Astrocyte of the spinal cord (primary cell): Measurements from ENCODE around the gene ABCF3.
A peak's percentile ranks its signal among the peaks of the same experiment; 100 is the strongest.

ENCODE experiments used
- DNase-seq: peaks from one replicate; pipeline ENCODE4 v3.0.0; 2011; ENCODE audit warnings: low read depth, low spot score
- H3K4me3 ChIP-seq: 2 replicates; pipeline ENCODE4 v1.5.1; 2011; ENCODE audit warnings: low read depth, mild to moderate bottlenecking, low read length, moderate library complexity
- in situ Hi-C: cut with HindIII; loops from 2 replicates; pipeline ENCODE4 v1.10.0; 2017; ENCODE audit warnings: low sequenced_read_pairs
- TF ChIP-seq, protein P1 (sequence below): IDR thresholded peaks from 2 replicates; pipeline ENCODE4 v1.5.1; 2012; ENCODE audit warnings: low read depth, mild to moderate bottlenecking, low read length, inconsistent platforms

ABCF3 gene

GRCh38 chr3:184166671-184167070 is 19.3 kb upstream of the ABCF3 start:
- DNase-seq, result no peak

DNA sequence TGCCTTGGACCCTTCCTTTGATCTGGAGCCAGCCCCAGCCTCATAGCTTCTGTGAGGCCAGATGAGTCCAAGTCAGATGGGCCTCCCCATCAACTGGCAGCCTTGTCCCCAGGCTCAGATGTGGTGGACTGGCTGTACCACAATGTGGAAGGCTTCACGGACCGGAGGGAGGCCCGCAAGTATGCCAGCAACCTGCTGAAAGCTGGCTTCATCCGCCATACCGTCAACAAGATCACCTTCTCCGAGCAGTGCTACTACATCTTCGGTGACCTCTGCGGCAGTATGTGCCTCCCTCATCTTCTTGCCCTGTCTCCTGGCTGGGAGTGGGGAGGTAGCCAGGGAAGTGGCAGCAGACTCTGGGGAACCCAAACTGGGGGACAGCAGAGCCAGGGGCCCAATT is 18.2 kb upstream of the ABCF3 start:
- DNase-seq, result no peak
- H3K4me3 ChIP-seq, result no peak overlapping the region
- TF ChIP-seq, protein P1, sequence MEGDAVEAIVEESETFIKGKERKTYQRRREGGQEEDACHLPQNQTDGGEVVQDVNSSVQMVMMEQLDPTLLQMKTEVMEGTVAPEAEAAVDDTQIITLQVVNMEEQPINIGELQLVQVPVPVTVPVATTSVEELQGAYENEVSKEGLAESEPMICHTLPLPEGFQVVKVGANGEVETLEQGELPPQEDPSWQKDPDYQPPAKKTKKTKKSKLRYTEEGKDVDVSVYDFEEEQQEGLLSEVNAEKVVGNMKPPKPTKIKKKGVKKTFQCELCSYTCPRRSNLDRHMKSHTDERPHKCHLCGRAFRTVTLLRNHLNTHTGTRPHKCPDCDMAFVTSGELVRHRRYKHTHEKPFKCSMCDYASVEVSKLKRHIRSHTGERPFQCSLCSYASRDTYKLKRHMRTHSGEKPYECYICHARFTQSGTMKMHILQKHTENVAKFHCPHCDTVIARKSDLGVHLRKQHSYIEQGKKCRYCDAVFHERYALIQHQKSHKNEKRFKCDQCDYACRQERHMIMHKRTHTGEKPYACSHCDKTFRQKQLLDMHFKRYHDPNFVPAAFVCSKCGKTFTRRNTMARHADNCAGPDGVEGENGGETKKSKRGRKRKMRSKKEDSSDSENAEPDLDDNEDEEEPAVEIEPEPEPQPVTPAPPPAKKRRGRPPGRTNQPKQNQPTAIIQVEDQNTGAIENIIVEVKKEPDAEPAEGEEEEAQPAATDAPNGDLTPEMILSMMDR, result no peak
- in situ Hi-C loops, result no loop called here

More at GRCh38 chr3:184166671-184167070, 19.3 kb upstream of the ABCF3 start:
- TF ChIP-seq, protein P1, result no peak
- in situ Hi-C loops, result no loop called here
- no peak overlapping the region for H3K4me3 ChIP-seq

- in situ Hi-C loops, result no loop called here
- TF ChIP-seq, protein P1, result no peak
- H3K4me3 ChIP-seq, result no peak overlapping the region
- peak; percentile 79 for DNase-seq
These were observed 17.5 kb upstream of the ABCF3 start for GRCh38 chr3:184168363-184169120.

DNA sequence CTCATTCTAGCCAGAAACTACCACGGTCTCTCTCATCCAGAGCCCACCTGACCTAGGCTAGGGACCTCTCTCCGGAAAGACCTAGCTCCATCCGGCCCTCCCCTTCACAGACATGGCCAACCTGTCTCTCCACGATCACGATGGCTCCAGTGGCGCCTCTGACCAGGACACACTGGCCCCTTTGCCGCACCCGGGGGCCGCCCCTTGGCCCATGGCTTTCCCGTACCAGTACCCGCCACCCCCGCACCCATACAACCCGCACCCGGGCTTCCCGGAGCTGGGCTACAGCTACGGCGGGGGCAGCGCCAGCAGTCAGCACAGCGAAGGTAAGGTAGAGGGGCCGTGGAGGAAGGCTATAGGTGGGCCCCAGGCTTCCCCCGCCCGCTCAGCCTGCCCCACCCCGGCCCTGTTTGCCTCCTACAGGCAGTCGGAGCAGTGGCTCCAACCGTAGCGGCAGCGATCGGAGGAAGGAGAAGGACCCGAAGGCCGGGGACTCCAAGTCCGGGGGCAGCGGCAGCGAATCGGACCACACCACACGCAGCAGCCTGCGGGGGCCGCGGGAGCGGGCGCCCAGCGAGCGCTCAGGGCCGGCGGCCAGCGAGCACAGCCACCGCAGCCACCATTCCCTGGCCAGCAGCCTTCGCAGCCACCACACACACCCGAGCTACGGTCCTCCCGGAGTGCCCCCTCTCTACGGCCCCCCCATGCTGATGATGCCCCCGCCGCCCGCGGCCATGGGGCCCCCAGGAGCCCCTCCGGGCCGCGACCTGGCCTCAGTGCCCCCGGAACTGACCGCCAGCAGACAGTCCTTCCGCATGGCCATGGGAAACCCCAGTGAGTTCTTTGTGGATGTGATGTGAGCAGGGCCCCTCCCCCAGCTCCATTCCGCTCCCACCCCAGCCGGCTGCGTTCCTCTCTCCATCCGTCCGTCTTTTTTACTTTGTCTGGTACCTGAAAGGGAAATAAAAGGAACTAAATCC is 15.8 kb upstream of the ABCF3 start:
- no peak overlapping the region for H3K4me3 ChIP-seq
- TF ChIP-seq, protein P1, result no peak
- no peak for DNase-seq
- in situ Hi-C loops, result no loop called here

GRCh38 chr3:184171562-184171961 is 14.4 kb upstream of the ABCF3 start:
- in situ Hi-C loops, result no loop called here
- no peak overlapping the region for H3K4me3 ChIP-seq
- peak; percentile 74 for DNase-seq
- TF ChIP-seq, protein P1, result no peak

- in situ Hi-C loops, result no loop called here
- DNase-seq, result peak; percentile 94
- no peak overlapping the region for H3K4me3 ChIP-seq
- TF ChIP-seq, protein P1, result no peak
These were observed 13.2 kb upstream of the ABCF3 start for GRCh38 chr3:184172681-184173373.
